Keratinocyte (primary cell): ENCODE results near the gene KCNQ4. TPM values are rescaled to one million over a fixed set of nuclear protein-coding genes. Genes with fewer than 3 reads are reported as not detected.

Experiments
- DNase-seq: peaks from one replicate; pipeline ENCODE4 v3.0.0-alpha.2; 2011; ENCODE audit warnings: low read depth, missing footprints, low spot score
- FAIRE-seq: peaks from 2 replicates; lab custom pipeline; 2011; peaks lifted over from hg19 to GRCh38; lab: Jason Lieb, UNC
- H2AFZ ChIP-seq: 2 replicates; pipeline ENCODE4 v1.6.0; 2012; ENCODE audit warnings: low read length, control low read depth, inconsistent platforms; ENCODE audit not compliant: control insufficient read depth
- H3K27ac ChIP-seq: 2 replicates; pipeline ENCODE4 v1.5.1; 2011; ENCODE audit warnings: low read length; ENCODE audit not compliant: control insufficient read depth, insufficient read depth
- H3K27me3 ChIP-seq: 3 replicates; pipeline ENCODE4 v1.6.0; 2011; ENCODE audit warnings: low read length; ENCODE audit not compliant: control insufficient read depth, insufficient read depth; ENCODE audit errors: extremely low read depth
- H3K36me3 ChIP-seq, 2 experiments: 2 replicates in 1 of 2; 3 replicates in 1 of 2; pipeline ENCODE4 v1.5.1; 2011; ENCODE audit warnings: low read length in 2 of 2, mild to moderate bottlenecking in 1 of 2; ENCODE audit not compliant: control insufficient read depth in 2 of 2, insufficient read depth in 2 of 2; ENCODE audit errors: extremely low read depth in 1 of 2
- H3K4me1 ChIP-seq: 3 replicates; pipeline ENCODE4 v1.5.1; 2011; ENCODE audit warnings: low read length; ENCODE audit not compliant: control insufficient read depth, insufficient read depth; ENCODE audit errors: extremely low read depth
- H3K4me2 ChIP-seq: 3 replicates; pipeline ENCODE4 v1.6.0; 2011; ENCODE audit warnings: low read depth, low read length; ENCODE audit not compliant: control insufficient read depth, insufficient read depth; ENCODE audit errors: extremely low read depth
- H3K4me3 ChIP-seq, 3 experiments: fragments of 200-600 bp in 1 of 3; sonication (generic) in 1 of 3; 2 replicates in 2 of 3; 3 replicates in 1 of 3; pipeline ENCODE4 v1.5.1; 2011 to 2016; ENCODE audit warnings: low read length in 3 of 3, mild to moderate bottlenecking in 3 of 3, control low read depth in 2 of 3, inconsistent platforms in 1 of 3, low read depth in 1 of 3, mixed read lengths in 1 of 3, mixed run types in 1 of 3, moderate library complexity in 1 of 3; ENCODE audit not compliant: control insufficient read depth in 2 of 3, insufficient read depth in 2 of 3; ENCODE audit errors: extremely low read depth in 1 of 3
- H3K79me2 ChIP-seq: 2 replicates; pipeline ENCODE4 v1.6.0; 2012; ENCODE audit warnings: low read length; ENCODE audit not compliant: control insufficient read depth, insufficient read depth
- H3K9ac ChIP-seq: 3 replicates; pipeline ENCODE4 v1.6.0; 2011; ENCODE audit warnings: low read length; ENCODE audit not compliant: control insufficient read depth, insufficient read depth; ENCODE audit errors: extremely low read depth
- H3K9me1 ChIP-seq: 3 replicates; pipeline ENCODE4 v1.6.0; 2011; ENCODE audit warnings: low read length; ENCODE audit not compliant: control insufficient read depth, insufficient read depth; ENCODE audit errors: extremely low read depth
- H3K9me3 ChIP-seq: 2 replicates; pipeline ENCODE4 v1.5.1; 2012; ENCODE audit warnings: low read depth, low read length; ENCODE audit not compliant: control insufficient read depth
- H4K20me1 ChIP-seq: 3 replicates; pipeline ENCODE4 v1.6.0; 2011; ENCODE audit warnings: low read length; ENCODE audit not compliant: control insufficient read depth, insufficient read depth; ENCODE audit errors: extremely low read depth
- CTCF ChIP-seq, 3 experiments: IDR thresholded peaks in 1 of 3; conservative IDR thresholded peaks in 1 of 3; optimal IDR thresholded peaks in 1 of 3; 2 replicates in 2 of 3; 3 replicates in 1 of 3; pipeline versions ENCODE3 to v1.5.1; 2011; ENCODE audit warnings: low read length in 3 of 3, mild to moderate bottlenecking in 3 of 3, moderate library complexity in 2 of 3, control low read depth in 1 of 3, inconsistent platforms in 1 of 3; ENCODE audit not compliant: insufficient read depth in 2 of 3; ENCODE audit errors: extremely low read depth in 1 of 3
- EZH2 ChIP-seq: IDR thresholded peaks from one replicate; pipeline ENCODE4 v1.6.1; 2012; ENCODE audit warnings: inconsistent platforms, mild to moderate bottlenecking, low read length, moderate library complexity
- dilution Hi-C: fragments of 300-500 bp; cut with MboI; formaldehyde crosslinking; loops from one replicate; pipeline ENCODE4 v1.7.0; 2020; ENCODE audit warnings: low sequenced_read_pairs; ENCODE audit not compliant: extremely low pct_ligation_motif_present
- polyA plus RNA-seq, 5 experiments: library from polyadenylated mRNA; depleted of rRNA in 3 of 5; stranded (reverse) in 3 of 5; stranded (forward) in 1 of 5; unstranded in 1 of 5; fragments of >200 nt; gene quantifications; 1 replicate in 1 of 5; 2 replicates in 3 of 5; 3 replicates in 1 of 5; pipeline versions ENCODE4 v1.2.1 to v1.2.3, GENCODE V29; 2011 to 2012; ENCODE audit warnings: missing spikeins in 2 of 5, low read depth in 1 of 5, low replicate concordance in 1 of 5

Gene KCNQ4
- polyA plus RNA-seq, 1 donor (not counting 4 experiments of a cell fraction or from before 2014, with no cell fraction given) = not detected

- no peaks in the 10 kb centered on the region for H3K9me1 ChIP-seq
- H3K9me3 ChIP-seq = no peaks in the 10 kb centered on the region
- H4K20me1 ChIP-seq = no peaks in the 10 kb centered on the region
- DNase-seq (no peak), FAIRE-seq (no peak)
- no peaks in the 10 kb centered on the region for H3K4me1 ChIP-seq
- H3K9ac ChIP-seq = no peak overlapping the region
- no peak overlapping the region for H3K27ac ChIP-seq
- H3K79me2 ChIP-seq = peaks cover 4% of the 10 kb centered on the region
- H3K36me3 ChIP-seq = peaks cover 16 to 27% of the 10 kb centered on the region in 2 experiments
- dilution Hi-C loops = no loop called here
- no peak overlapping the region for H3K4me2 ChIP-seq
- no peak overlapping the region for H2AFZ ChIP-seq
- H3K4me3 ChIP-seq = no peak overlapping the region
- H3K27me3 ChIP-seq = no peaks in the 10 kb centered on the region
- no peak for TF ChIP-seq CTCF (optimal IDR thresholded peaks at IDR 0.05 in 1 of 3, IDR thresholded peaks at IDR 0.05 in 1 of 3, conservative IDR thresholded peaks at IDR 0.05 in 1 of 3; ENCODE audit: extremely low read depth in 1 of 3, insufficient read depth in 2 of 3, low read length in 3 of 3)
- no peak for TF ChIP-seq EZH2
Observed at GRCh38 chr1:40743452-40743851, 40.1 kb upstream of the KCNQ4 start.

- Histone ChIP-seq H3K36me3 (peaks cover 17 to 30% of the 10 kb centered on the region in 2 experiments), H3K9me1 (no peaks in the 10 kb centered on the region), H2AFZ (no peak overlapping the region), H3K27me3 (no peaks in the 10 kb centered on the region), H3K79me2 (peaks cover 4% of the 10 kb centered on the region), H3K4me3 (no peak overlapping the region), H3K27ac (no peak overlapping the region), H3K4me2 (no peak overlapping the region), H3K9ac (no peak overlapping the region), H3K9me3 (no peaks in the 10 kb centered on the region), H3K4me1 (no peaks in the 10 kb centered on the region), H4K20me1 (no peaks in the 10 kb centered on the region)
- DNase-seq = no peak
- dilution Hi-C loops = no loop called here
- TF ChIP-seq EZH2 (no peak), CTCF (optimal IDR thresholded peaks at IDR 0.05 in 1 of 3, IDR thresholded peaks at IDR 0.05 in 1 of 3, conservative IDR thresholded peaks at IDR 0.05 in 1 of 3; ENCODE audit: extremely low read depth in 1 of 3, insufficient read depth in 2 of 3, low read length in 3 of 3) (no peak)
- no peak for FAIRE-seq
Observed at GRCh38 chr1:40743860-40744259, 39.7 kb upstream of the KCNQ4 start.
